Neural crest cell (in vitro differentiated cells): ENCODE measurements around the gene RGPD8. TPM values are rescaled to one million over a fixed set of nuclear protein-coding genes. Genes with fewer than 3 reads are reported as not detected.
"Not testable (repeated sequence)": the region's sequence is repeated elsewhere in the genome, so short reads cannot be mapped to it uniquely, and the experiment has no call there.

Experiments
- DNase-seq: peaks from one replicate; pipeline ENCODE4 v3.0.0; 2021; ENCODE audit warnings: low read depth, mixed read lengths, low spot score
- H3K27ac Mint-ChIP-seq: one replicate; pipeline ENCODE4 v1.8.0; 2021; ENCODE audit warnings: mild to moderate bottlenecking, mixed read lengths; ENCODE audit not compliant: unreplicated experiment
- H3K27me3 Mint-ChIP-seq: 2 replicates; pipeline ENCODE4 v1.8.0; 2021; ENCODE audit warnings: low read depth, mild to moderate bottlenecking, mixed read lengths
- H3K36me3 Mint-ChIP-seq: 2 replicates; pipeline ENCODE4 v1.8.0; 2021; ENCODE audit warnings: low read depth, mild to moderate bottlenecking, mixed read lengths
- H3K4me1 Mint-ChIP-seq: 2 replicates; pipeline ENCODE4 v1.8.0; 2021; ENCODE audit warnings: mixed read lengths
- H3K4me3 Mint-ChIP-seq: one replicate; pipeline ENCODE4 v1.8.0; 2021; ENCODE audit warnings: mild to moderate bottlenecking, mixed read lengths
- H3K9me3 Mint-ChIP-seq: 2 replicates; pipeline ENCODE4 v1.8.0; 2021; ENCODE audit warnings: mixed read lengths
- total RNA-seq: library from RNA; stranded (reverse); gene quantifications from 2 replicates; pipeline ENCODE4 v1.2.1, GENCODE V29; 2021
- TF ChIP-seq, protein P1 (sequence below): fragments of 200-600 bp; sonication (generic); conservative IDR thresholded peaks from 2 replicates; pipeline ENCODE4 v1.5.0; 2021; ENCODE audit warnings: antibody characterized with exemption, mild to moderate bottlenecking

The RGPD8 gene
- total RNA-seq, 1 donor from 2014 or later: 4.3 TPM

GRCh38 chr2:112437405-112437831, 4.0 kb upstream of the RGPD8 start:
- not testable (repeated sequence) for H3K27ac Mint-ChIP-seq, DNase-seq, H3K9me3 Mint-ChIP-seq, H3K27me3 Mint-ChIP-seq, H3K4me3 Mint-ChIP-seq, H3K4me1 Mint-ChIP-seq, H3K36me3 Mint-ChIP-seq

DNA sequence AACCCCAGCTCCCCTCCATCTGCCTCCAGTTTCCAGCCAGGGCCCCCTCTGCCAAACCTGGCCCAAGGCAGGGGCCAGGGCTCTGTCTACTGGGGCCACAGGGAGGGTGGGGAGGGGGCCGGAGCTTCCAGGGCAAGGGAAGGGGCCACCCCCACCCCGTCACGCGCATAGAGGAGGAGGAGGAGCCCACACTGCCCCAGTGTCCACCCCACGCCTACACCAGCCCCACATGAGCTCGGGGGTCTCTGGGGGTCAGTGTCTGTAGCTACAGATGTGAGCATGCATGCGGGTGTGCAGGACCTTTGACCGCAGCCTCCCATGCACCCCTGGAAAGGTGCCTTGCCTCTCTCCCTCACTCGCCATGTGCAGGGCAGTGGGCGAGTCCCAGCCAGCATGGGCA, 3.5 kb upstream of the RGPD8 start:
- not testable (repeated sequence) for H3K36me3 Mint-ChIP-seq, H3K9me3 Mint-ChIP-seq, H3K27ac Mint-ChIP-seq, H3K27me3 Mint-ChIP-seq, H3K4me1 Mint-ChIP-seq, H3K4me3 Mint-ChIP-seq, DNase-seq

DNA sequence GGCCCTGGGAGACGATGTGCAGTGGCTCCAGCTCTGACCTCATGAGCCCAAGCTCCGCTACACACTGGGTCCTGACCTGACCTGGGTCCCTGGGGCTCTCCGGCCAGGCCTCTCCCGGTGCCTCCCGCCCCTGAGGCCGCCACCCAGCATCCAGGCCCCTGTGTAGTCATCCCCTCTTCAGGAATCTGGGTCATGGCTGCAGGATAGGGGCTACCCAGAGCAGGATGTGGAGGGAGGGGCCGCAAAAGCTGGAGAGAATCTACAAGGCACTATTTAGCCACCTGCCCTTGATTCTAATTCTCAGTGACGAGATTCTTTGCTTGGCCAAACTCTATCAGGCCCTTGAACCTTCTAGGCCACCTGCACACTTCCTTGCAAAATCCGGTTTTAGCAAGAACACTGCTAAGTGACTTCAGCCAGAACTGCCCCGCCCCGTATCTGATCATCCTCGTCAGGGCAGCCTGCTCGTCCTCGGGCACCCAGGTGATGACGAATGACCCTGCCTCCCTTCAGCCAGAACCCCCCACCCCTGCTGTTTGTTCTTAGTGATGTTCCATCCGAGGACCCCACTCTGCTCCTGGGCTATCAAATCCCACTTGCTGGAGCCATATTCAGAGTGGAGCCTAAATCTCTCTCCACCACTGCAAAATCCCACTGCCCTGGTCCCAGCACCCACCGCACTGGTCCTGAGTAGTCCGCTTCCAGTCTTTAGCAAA, 2.4 kb upstream of the RGPD8 start:
- not testable (repeated sequence) for H3K27ac Mint-ChIP-seq, H3K9me3 Mint-ChIP-seq, DNase-seq, H3K4me1 Mint-ChIP-seq, H3K36me3 Mint-ChIP-seq, H3K4me3 Mint-ChIP-seq, H3K27me3 Mint-ChIP-seq

DNA sequence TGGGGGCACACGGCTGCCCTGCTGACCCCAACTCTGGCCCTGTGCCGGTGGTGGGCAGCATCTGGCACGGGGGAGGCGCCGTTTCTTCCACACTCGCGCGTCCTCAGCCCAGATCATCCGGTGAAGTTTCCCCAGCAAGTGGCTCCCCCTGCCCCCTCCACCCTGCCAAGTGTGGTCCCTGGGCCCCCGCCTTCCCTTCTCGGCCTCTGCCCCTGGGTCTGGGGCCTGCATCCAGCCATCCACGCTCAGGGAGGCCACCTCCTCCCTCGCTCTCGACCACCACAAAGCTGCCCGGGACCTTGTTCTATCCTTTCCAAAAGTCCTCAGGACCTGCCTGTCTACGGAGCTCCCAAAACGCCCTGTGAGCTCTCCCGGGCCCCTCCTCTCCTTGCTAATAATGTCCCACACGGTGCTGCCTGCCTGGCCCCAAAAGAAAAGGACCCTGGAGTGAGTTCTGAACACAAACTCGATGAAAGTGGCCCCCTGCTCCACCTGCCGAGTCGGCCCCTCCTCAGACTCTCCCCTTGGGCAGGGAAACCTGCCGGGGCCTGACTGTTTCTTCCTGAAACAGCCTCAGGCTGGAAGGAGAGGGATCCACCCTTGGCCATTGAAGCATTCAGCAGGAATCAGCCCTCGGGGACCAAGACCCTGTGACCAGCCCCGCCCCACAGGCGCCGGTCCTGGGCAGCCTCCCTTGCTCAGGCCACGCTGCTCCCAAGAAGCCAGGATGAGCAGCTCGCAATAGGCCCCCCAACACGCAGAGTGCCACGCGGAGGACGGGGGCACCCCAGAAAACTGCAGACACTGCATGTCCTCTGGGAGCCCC, 1.7 kb upstream of the RGPD8 start:
- H3K4me3 Mint-ChIP-seq, H3K27me3 Mint-ChIP-seq, DNase-seq, H3K4me1 Mint-ChIP-seq, H3K9me3 Mint-ChIP-seq, H3K36me3 Mint-ChIP-seq: not testable (repeated sequence)
- peak overlapping the region; percentile 57 for H3K27ac Mint-ChIP-seq

- H3K36me3 Mint-ChIP-seq: no peaks in the 10 kb centered on the region
- no peaks in the 10 kb centered on the region for H3K9me3 Mint-ChIP-seq
- no peak overlapping the region for H3K4me3 Mint-ChIP-seq
- DNase-seq: no peak
- H3K27ac Mint-ChIP-seq: no peak overlapping the region
- peaks cover 3% of the 10 kb centered on the region for H3K27me3 Mint-ChIP-seq
- TF ChIP-seq, protein P1, sequence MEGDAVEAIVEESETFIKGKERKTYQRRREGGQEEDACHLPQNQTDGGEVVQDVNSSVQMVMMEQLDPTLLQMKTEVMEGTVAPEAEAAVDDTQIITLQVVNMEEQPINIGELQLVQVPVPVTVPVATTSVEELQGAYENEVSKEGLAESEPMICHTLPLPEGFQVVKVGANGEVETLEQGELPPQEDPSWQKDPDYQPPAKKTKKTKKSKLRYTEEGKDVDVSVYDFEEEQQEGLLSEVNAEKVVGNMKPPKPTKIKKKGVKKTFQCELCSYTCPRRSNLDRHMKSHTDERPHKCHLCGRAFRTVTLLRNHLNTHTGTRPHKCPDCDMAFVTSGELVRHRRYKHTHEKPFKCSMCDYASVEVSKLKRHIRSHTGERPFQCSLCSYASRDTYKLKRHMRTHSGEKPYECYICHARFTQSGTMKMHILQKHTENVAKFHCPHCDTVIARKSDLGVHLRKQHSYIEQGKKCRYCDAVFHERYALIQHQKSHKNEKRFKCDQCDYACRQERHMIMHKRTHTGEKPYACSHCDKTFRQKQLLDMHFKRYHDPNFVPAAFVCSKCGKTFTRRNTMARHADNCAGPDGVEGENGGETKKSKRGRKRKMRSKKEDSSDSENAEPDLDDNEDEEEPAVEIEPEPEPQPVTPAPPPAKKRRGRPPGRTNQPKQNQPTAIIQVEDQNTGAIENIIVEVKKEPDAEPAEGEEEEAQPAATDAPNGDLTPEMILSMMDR: no peak
- peaks cover 5% of the 10 kb centered on the region for H3K4me1 Mint-ChIP-seq
Observed at GRCh38 chr2:112433932-112434730, 686 bp upstream of the RGPD8 start.

DNA sequence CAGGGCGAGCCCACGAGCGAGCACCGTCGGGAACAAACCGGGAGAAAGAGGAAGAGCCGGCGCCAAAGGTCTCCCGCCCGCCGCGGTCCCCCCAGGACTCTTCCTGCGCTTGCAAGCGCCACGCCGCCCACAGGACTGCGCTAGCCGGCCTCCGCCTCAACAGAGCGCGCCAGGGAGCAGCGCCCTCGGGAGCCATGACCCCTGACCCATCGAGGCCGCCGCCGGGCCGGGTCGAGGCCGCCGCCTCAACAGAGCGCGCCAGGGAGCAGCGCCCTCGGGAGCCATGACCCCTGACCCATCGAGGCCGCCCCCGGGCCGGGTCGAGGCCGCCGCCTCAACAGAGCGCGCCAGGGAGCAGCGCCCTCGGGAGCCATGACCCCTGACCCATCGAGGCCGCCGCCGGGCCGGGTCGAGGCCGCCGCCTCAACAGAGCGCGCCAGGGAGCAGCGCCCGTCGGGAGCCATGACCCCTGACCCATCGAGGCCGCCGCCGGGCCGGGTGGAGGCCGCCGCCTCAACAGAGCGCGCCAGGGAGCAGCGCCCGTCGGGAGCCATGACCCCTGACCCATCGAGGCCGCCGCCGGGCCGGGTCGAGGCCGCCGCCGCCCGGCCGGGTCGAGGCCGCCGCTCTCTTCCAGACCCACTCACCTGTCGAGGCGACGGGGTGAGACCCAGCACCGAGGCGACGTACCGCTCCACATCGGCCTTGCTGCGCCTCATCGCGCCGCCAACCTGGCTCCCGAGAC, 538 bp downstream of the RGPD8 start:
- H3K4me3 Mint-ChIP-seq: peak overlapping the region; percentile 51
- not testable (repeated sequence) for H3K27ac Mint-ChIP-seq, DNase-seq, H3K9me3 Mint-ChIP-seq, H3K4me1 Mint-ChIP-seq, H3K27me3 Mint-ChIP-seq, H3K36me3 Mint-ChIP-seq

GRCh38 chr2:112432390-112432734, 1.1 kb downstream of the RGPD8 start:
- not testable (repeated sequence) for H3K27ac Mint-ChIP-seq, H3K9me3 Mint-ChIP-seq, H3K36me3 Mint-ChIP-seq, H3K27me3 Mint-ChIP-seq, DNase-seq, H3K4me1 Mint-ChIP-seq
- H3K4me3 Mint-ChIP-seq: peak overlapping the region; percentile 51

GRCh38 chr2:112431587-112432295, 1.7 kb downstream of the RGPD8 start:
- not testable (repeated sequence) for H3K27me3 Mint-ChIP-seq, DNase-seq, H3K9me3 Mint-ChIP-seq, H3K4me1 Mint-ChIP-seq, H3K36me3 Mint-ChIP-seq, H3K27ac Mint-ChIP-seq
- H3K4me3 Mint-ChIP-seq: peak overlapping the region; percentile 54

DNA sequence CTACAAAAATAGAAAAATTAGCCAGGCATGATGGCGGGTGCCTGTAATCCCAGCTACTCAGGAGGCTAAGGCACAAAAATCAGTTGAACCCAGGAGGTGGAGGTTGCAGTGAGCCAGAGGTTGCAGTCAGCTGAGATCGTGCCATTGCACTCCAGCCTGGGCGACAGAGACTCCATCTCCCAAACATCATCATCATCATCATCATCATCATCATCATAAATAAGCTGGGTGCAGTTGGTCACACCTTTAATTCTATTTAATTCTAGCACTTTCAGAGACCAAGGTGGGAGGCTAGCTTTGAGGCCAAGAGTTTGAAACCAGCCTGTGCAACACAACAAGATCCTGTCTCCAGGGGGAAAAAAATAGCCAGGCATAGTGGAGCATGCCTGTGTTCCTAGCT, 8.9 kb downstream of the RGPD8 start:
- H3K27me3 Mint-ChIP-seq, H3K4me3 Mint-ChIP-seq, H3K27ac Mint-ChIP-seq, H3K9me3 Mint-ChIP-seq, H3K4me1 Mint-ChIP-seq, DNase-seq, H3K36me3 Mint-ChIP-seq: not testable (repeated sequence)
